Neutrophil (primary cell): Measurements from ENCODE around the gene DNAJC9.

ENCODE experiments used
- H3K27ac ChIP-seq: fragments of 200-600 bp; sonication (generic); 2 replicates; pipeline ENCODE4 v1.5.1; 2016; ENCODE audit warnings: mild to moderate bottlenecking, moderate library complexity
- H3K27me3 ChIP-seq: fragments of 200-600 bp; sonication (generic); 2 replicates; pipeline ENCODE4 v1.6.0; 2016; ENCODE audit warnings: mild to moderate bottlenecking
- H3K36me3 ChIP-seq: fragments of 200-600 bp; sonication (generic); 2 replicates; pipeline ENCODE4 v1.5.1; 2017
- H3K4me1 ChIP-seq, 2 experiments: fragments of 200-600 bp in 1 of 2; sonication (generic) in 1 of 2; 1 replicate in 1 of 2; 2 replicates in 1 of 2; pipeline versions ENCODE4 v1.5.1 to v1.6.1; 2013 to 2016; ENCODE audit warnings: low read depth in 1 of 2, low read length in 1 of 2, mild to moderate bottlenecking in 1 of 2, moderate library complexity in 1 of 2; ENCODE audit not compliant: control insufficient read depth in 1 of 2, insufficient read depth in 1 of 2
- H3K4me3 ChIP-seq, 2 experiments: fragments of 200-600 bp in 1 of 2; sonication (generic) in 1 of 2; 1 replicate in 1 of 2; 2 replicates in 1 of 2; pipeline ENCODE4 v1.5.1; 2013 to 2016; ENCODE audit warnings: low read depth in 1 of 2, low read length in 1 of 2, mild to moderate bottlenecking in 1 of 2, moderate library complexity in 1 of 2
- H3K9me3 ChIP-seq: fragments of 200-600 bp; sonication (generic); 2 replicates; pipeline ENCODE4 v1.5.1; 2016
- CTCF ChIP-seq: fragments of 200-600 bp; sonication (generic); IDR thresholded peaks from 2 replicates; pipeline ENCODE4 v1.5.1; 2016; ENCODE audit warnings: antibody characterized with exemption

DNAJC9 gene

GRCh38 chr10:73205890-73206289 is 41.2 kb downstream of the DNAJC9 start:
- Histone ChIP-seq H3K27ac (no peak overlapping the region), H3K36me3 (peaks cover 32% of the 10 kb centered on the region), H3K4me1 (no peaks in the 10 kb centered on the region), H3K9me3 (no peaks in the 10 kb centered on the region), H3K27me3 (no peaks in the 10 kb centered on the region), H3K4me3 (no peak overlapping the region)
- TF ChIP-seq CTCF = no peak

GRCh38 chr10:73205081-73205480 is 42.0 kb downstream of the DNAJC9 start:
- Histone ChIP-seq H3K4me1 (no peaks in the 10 kb centered on the region), H3K9me3 (no peaks in the 10 kb centered on the region), H3K4me3 (no peak overlapping the region), H3K27ac (no peak overlapping the region), H3K36me3 (peaks cover 29% of the 10 kb centered on the region), H3K27me3 (no peaks in the 10 kb centered on the region)
- no peak for TF ChIP-seq CTCF
